ENCODE measurements around the gene MED1. TPM values are rescaled to one million over a fixed set of nuclear protein-coding genes. Genes with fewer than 3 reads are reported as not detected.
"Not testable (repeated sequence)": the region's sequence is repeated elsewhere in the genome, so short reads cannot be mapped to it uniquely, and the experiment has no call there.

The MED1 gene
- total RNA-seq, 1 donor from 2014 or later = 23.1 TPM

- intact Hi-C loops (cut with DNase I) = no loop called here
- peaks cover 0 to 2% of the 10 kb centered on the region in 2 donors for H3K36me3 ChIP-seq
- H3K4me1 ChIP-seq = peaks cover 5% of the 10 kb centered on the region
- no peak overlapping the region for H3K4me3 ChIP-seq
- TF ChIP-seq POLR2AphosphoS5 (IDR thresholded peaks at IDR 0.05; ENCODE audit: insufficient read depth in 1 of 2, low read depth in 1 of 2) = no peak
- TF ChIP-seq POLR2A (IDR thresholded peaks at IDR 0.05) = no peak
- no peak for TF ChIP-seq CTCF (IDR thresholded peaks at IDR 0.05)
- DNase-seq (ENCODE audit: extremely low spot score in 2 of 2) = no peak
- no peak overlapping the region for H3K27ac ChIP-seq
- H3K27me3 ChIP-seq = no peaks in the 10 kb centered on the region
- no peaks in the 10 kb centered on the region for H3K9me3 ChIP-seq
These were observed 34.5 kb upstream of the MED1 start for GRCh38 chr17:39485555-39485954.

DNA sequence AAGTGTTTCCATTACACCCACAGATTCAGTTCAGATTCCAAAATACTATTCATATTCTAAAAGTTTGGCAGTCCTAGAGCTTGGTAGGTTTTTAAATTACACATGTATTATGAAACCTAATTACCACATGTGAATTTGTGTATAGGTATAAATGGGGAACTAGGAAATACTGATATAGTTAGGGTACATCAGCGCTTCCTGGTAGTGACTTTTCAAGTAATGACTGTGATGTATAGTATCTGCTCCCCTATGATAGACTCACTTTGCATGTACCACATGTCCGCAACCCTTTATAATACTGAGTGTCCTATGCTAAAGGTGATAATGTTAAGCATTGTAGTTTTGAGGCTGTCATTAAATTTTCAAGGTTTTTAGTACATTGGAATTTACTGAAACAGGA lies 33.1 kb upstream of the MED1 start:
- H3K4me3 ChIP-seq = no peak overlapping the region
- no peaks in the 10 kb centered on the region for H3K9me3 ChIP-seq
- TF ChIP-seq POLR2A (IDR thresholded peaks at IDR 0.05) (no peak), POLR2AphosphoS5 (IDR thresholded peaks at IDR 0.05; ENCODE audit: insufficient read depth in 1 of 2, low read depth in 1 of 2) (no peak), CTCF (IDR thresholded peaks at IDR 0.05) (no peak)
- no peak overlapping the region for H3K27ac ChIP-seq
- intact Hi-C loops (cut with DNase I) = no loop called here
- no peaks in the 10 kb centered on the region for H3K27me3 ChIP-seq
- peaks cover 5% of the 10 kb centered on the region for H3K4me1 ChIP-seq
- DNase-seq (ENCODE audit: extremely low spot score in 2 of 2) = no peak
- H3K36me3 ChIP-seq = no peaks in the 10 kb centered on the region

- DNase-seq (ENCODE audit: extremely low spot score in 2 of 2) = no peak
- H3K36me3 ChIP-seq = no peaks in the 10 kb centered on the region
- H3K4me3 ChIP-seq = no peak overlapping the region
- no peak for TF ChIP-seq POLR2A (IDR thresholded peaks at IDR 0.05)
- TF ChIP-seq POLR2AphosphoS5 (IDR thresholded peaks at IDR 0.05; ENCODE audit: insufficient read depth in 1 of 2, low read depth in 1 of 2) = no peak
- no peak for TF ChIP-seq CTCF (IDR thresholded peaks at IDR 0.05)
- H3K27ac ChIP-seq = no peak overlapping the region
- peaks cover 5% of the 10 kb centered on the region for H3K4me1 ChIP-seq
- intact Hi-C loops (cut with DNase I) = no loop called here
- no peaks in the 10 kb centered on the region for H3K9me3 ChIP-seq
- no peaks in the 10 kb centered on the region for H3K27me3 ChIP-seq
These were observed 32.4 kb upstream of the MED1 start for GRCh38 chr17:39483506-39483905.

DNA sequence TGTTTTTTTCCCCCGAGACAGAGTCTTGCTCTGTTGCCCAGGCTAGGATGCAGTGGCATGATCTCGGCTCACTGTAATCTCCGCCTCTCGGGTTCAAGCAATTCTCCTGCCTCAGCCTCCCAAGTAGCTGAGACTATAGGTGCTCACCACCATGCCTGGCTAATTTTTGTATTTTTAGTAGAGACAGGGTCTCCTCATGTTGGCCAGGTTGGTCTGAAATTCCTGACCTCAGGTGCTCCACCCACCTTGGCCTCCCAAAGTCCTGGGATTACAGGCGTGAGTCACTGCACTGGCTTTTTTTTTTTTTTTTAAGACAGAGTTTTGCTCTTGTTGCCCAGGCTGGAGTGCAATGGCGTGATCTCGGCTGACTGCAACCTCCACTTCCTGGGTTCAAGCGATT lies 28.6 kb upstream of the MED1 start:
- H3K27ac ChIP-seq; H3K9me3 ChIP-seq; H3K4me3 ChIP-seq; DNase-seq (ENCODE audit: extremely low spot score in 2 of 2); H3K27me3 ChIP-seq; H3K4me1 ChIP-seq; intact Hi-C loops (cut with DNase I): not testable (repeated sequence)
- peaks cover 0 to 18% of the 10 kb centered on the region in 2 donors for H3K36me3 ChIP-seq

- Histone ChIP-seq H3K9me3 (no peaks in the 10 kb centered on the region), H3K4me1 (no peaks in the 10 kb centered on the region), H3K36me3 (peaks cover 0 to 40% of the 10 kb centered on the region in 2 donors), H3K27me3 (no peaks in the 10 kb centered on the region), H3K4me3 (no peak overlapping the region), H3K27ac (no peak overlapping the region)
- intact Hi-C loops (cut with DNase I) = no loop called here
- no peak for TF ChIP-seq CTCF (IDR thresholded peaks at IDR 0.05)
- no peak for DNase-seq (ENCODE audit: extremely low spot score in 2 of 2)
These were observed 22.2 kb upstream of the MED1 start for GRCh38 chr17:39473310-39473709.

- intact Hi-C loops (cut with DNase I); H3K9me3 ChIP-seq; H3K27ac ChIP-seq; DNase-seq (ENCODE audit: extremely low spot score in 2 of 2); H3K27me3 ChIP-seq; H3K4me3 ChIP-seq: not testable (repeated sequence)
- H3K4me1 ChIP-seq = peaks cover 27% of the 10 kb centered on the region
- H3K36me3 ChIP-seq = peaks cover 0 to 22% of the 10 kb centered on the region in 2 donors
These were observed 17.5 kb upstream of the MED1 start for GRCh38 chr17:39468610-39469009.

- DNase-seq (ENCODE audit: extremely low spot score in 2 of 2); H3K27me3 ChIP-seq; H3K9me3 ChIP-seq; H3K27ac ChIP-seq; H3K36me3 ChIP-seq; intact Hi-C loops (cut with DNase I): not testable (repeated sequence)
- H3K4me1 ChIP-seq = peaks cover 45% of the 10 kb centered on the region
- peak overlapping the region in 1 of 2 donors; percentile 73 for H3K4me3 ChIP-seq
These were observed 13.6 kb upstream of the MED1 start for GRCh38 chr17:39464639-39465181.
